GM18502 (cell line): ENCODE measurements around the gene TSPY10.
"Not testable (repeated sequence)": the region's sequence is repeated elsewhere in the genome, so short reads cannot be mapped to it uniquely, and the experiment has no call there.

ENCODE experiments used
- ATAC-seq: cut with Tn5 transposase; IDR thresholded peaks from one replicate; pipeline ENCODE4 v1.9.1; 2021; ENCODE audit warnings: mild to moderate bottlenecking; ENCODE audit not compliant: unreplicated experiment, poor library complexity

TSPY10 gene, protein sequence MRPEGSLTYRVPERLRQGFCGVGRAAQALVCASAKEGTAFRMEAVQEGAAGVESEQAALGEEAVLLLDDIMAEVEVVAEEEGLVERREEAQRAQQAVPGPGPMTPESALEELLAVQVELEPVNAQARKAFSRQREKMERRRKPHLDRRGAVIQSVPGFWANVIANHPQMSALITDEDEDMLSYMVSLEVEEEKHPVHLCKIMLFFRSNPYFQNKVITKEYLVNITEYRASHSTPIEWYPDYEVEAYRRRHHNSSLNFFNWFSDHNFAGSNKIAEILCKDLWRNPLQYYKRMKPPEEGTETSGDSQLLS

DNA sequence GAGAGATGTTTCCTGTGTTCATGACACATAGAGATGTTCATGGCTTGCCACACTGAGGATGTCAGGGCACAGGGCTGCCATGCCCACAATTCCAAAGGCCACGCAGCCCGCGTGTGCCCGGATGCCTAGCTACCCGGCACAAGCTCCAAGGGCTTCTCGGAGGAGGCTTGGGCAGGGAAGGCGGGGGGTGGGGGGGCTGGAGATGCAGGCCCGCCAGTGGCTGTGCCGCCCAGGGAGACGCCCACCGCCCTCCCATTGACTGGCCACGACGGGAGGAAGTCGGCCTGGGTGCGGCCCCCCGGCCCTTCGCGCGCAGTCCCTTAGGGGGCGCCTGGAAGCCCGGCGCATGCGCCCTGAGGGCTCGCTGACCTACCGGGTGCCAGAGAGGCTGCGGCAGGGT is at the start of gene TSPY10:
Gene TSPY10, plus strand, starts transcription at position 301 of the 400 bp plus-strand sequence. Its CDS starts 46 bp downstream, at position 347.
- ATAC-seq = not testable (repeated sequence)

DNA sequence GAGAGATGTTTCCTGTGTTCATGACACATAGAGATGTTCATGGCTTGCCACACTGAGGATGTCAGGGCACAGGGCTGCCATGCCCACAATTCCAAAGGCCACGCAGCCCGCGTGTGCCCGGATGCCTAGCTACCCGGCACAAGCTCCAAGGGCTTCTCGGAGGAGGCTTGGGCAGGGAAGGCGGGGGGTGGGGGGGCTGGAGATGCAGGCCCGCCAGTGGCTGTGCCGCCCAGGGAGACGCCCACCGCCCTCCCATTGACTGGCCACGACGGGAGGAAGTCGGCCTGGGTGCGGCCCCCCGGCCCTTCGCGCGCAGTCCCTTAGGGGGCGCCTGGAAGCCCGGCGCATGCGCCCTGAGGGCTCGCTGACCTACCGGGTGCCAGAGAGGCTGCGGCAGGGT is 40.7 kb upstream of the TSPY10 start, which contains the start of gene TSPY9:
Gene TSPY9, plus strand, starts transcription at position 301 of the 400 bp plus-strand sequence. Its CDS starts 46 bp downstream, at position 347.
- ATAC-seq = not testable (repeated sequence)

DNA sequence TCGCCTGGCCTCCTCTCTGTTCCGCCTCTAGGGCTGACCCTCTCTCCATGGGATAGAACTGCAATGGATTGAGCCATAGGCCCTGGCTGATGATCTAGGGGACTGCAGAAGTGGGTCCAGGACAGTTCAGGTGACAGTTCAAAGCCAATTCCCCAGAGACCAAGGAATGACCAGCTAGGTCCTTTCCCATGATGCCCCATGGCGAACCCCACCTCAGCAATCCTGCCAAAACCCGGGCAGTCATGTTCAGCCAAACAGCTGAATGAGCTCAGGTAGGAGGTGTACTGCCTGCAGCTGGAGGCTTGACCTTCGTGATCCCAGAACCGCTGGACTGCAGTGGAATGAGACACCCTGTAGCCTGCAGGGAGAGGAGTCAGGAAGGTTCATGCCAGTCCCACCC is 23.3 kb upstream of the TSPY10 start:
- not testable (repeated sequence) for ATAC-seq

DNA sequence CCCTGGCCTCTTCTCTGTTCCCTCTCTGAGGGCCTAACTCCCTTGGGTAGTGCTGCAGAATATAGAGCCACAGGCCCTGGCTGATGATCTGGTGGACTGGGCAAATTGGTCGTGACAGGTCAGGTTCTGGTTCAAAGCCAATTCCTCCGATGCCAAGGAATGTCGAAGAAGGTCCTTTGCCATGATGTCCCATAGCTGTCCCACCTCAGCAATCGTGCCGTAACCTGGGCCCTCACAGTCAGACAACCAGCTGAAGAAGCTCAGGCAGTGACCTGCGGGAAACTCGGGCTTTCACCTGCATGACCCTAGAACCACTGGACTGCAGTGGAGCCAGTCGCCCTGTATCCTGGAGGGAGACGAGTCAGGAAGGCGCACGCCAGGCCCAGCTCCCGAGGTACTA is 11.4 kb upstream of the TSPY10 start:
- ATAC-seq = not testable (repeated sequence)
